Panc1 (cell line): ENCODE results near the gene CA5A. TPM values are rescaled to one million over a fixed set of nuclear protein-coding genes. Genes with fewer than 3 reads are reported as not detected.

Source experiments
- ATAC-seq: fragments of 200-7000 bp; cut with Tn5 transposase; 2 replicates; pipeline ENCODE4 v1.9.1; 2020; ENCODE audit warnings: mild to moderate bottlenecking, moderate library complexity
- BruUV-seq: library from RNA; stranded (reverse); fragments of 400-500 nt; replicated peaks from 2 replicates; lab custom pipeline; 2021; lab: Mats Ljungman, UMichigan
- CTCF ChIA-PET: fragments of 300-600 bp; sonication (Branson Sonifier 250); formaldehyde crosslinking; loops from one replicate; lab custom pipeline; 2022; ENCODE audit warnings: antibody characterized with exemption; lab: Charles Lee
- POLR2A ChIA-PET: fragments of 300-600 bp; sonication (Branson Sonifier 250); formaldehyde crosslinking; loops from one replicate; lab custom pipeline; 2022; ENCODE audit warnings: antibody characterized with exemption; lab: Charles Lee
- DNase-seq: peaks from one replicate; pipeline ENCODE4 v3.0.0-alpha.2; 2010; ENCODE audit warnings: low read depth, low spot score
- H3K27ac ChIP-seq: 2 replicates; pipeline ENCODE4 v1.5.1; 2011; ENCODE audit warnings: mild to moderate bottlenecking, low read length, inconsistent platforms
- H3K27me3 ChIP-seq: fragments of 200-500 bp; sonication (Bioruptor generic); 2 replicates; pipeline ENCODE4 v1.6.0; 2014; ENCODE audit warnings: low read length, inconsistent platforms; ENCODE audit not compliant: control insufficient read depth, insufficient read depth
- H3K36me3 ChIP-seq: fragments of 200-500 bp; sonication (Bioruptor generic); 2 replicates; pipeline ENCODE4 v1.5.1; 2014; ENCODE audit warnings: inconsistent platforms, mild to moderate bottlenecking, low read length, moderate library complexity; ENCODE audit not compliant: control insufficient read depth, insufficient read depth
- H3K4me1 ChIP-seq: 2 replicates; pipeline ENCODE4 v1.5.1; 2011; ENCODE audit warnings: inconsistent platforms, mild to moderate bottlenecking, low read length, moderate library complexity; ENCODE audit not compliant: control insufficient read depth, insufficient read depth
- H3K4me3 ChIP-seq, 2 experiments: 2 replicates each; pipeline ENCODE4 v1.5.1; 2011 to 2012; ENCODE audit warnings: low read depth in 2 of 2, low read length in 2 of 2, mild to moderate bottlenecking in 2 of 2, inconsistent platforms in 1 of 2, moderate library complexity in 1 of 2
- H3K9me3 ChIP-seq: fragments of 200-500 bp; sonication (Bioruptor generic); 2 replicates; pipeline ENCODE4 v1.5.1; 2014; ENCODE audit warnings: low read depth, mild to moderate bottlenecking, inconsistent platforms, low read length, moderate library complexity; ENCODE audit not compliant: control insufficient read depth, insufficient read depth
- CTCF ChIP-seq: fragments of 450-650 bp; IDR thresholded peaks from 2 replicates; pipeline ENCODE4 v1.5.1; 2017; ENCODE audit warnings: mild to moderate bottlenecking
- POLR2AphosphoS5 ChIP-seq: IDR thresholded peaks from 2 replicates; pipeline ENCODE4 v1.6.1; 2012; ENCODE audit warnings: mild to moderate bottlenecking, low read depth, low read length, moderate library complexity
- SIN3A ChIP-seq: IDR thresholded peaks from 2 replicates; pipeline ENCODE4 v1.6.1; 2012; ENCODE audit warnings: low read depth, mild to moderate bottlenecking, low read length, moderate library complexity, borderline replicate concordance; ENCODE audit not compliant: insufficient read depth
- TCF7L2 ChIP-seq: IDR thresholded peaks from 2 replicates; pipeline ENCODE4 v1.6.1; 2011; ENCODE audit warnings: mild to moderate bottlenecking, low read depth, low read length, inconsistent platforms
- in situ Hi-C: cut with HindIII; loops from 2 replicates; pipeline ENCODE4 v1.10.0; 2016; ENCODE audit warnings: low sequenced_read_pairs, low pct_unique_long_range_greater_than_20kb
- intact Hi-C: fragments of 100-400 bp; cut with micrococcal nuclease; formaldehyde crosslinking; loops from one replicate; pipeline ENCODE4 v1.10.0; 2022; ENCODE audit not compliant: unreplicated experiment
- total RNA-seq: library from RNA; stranded (reverse); gene quantifications from one replicate; pipeline ENCODE4 v1.2.1, GENCODE V29; 2021; ENCODE audit not compliant: unreplicated experiment
- TF ChIP-seq, protein P1 (sequence below), 2 experiments: IDR thresholded peaks; 2 replicates each; pipeline ENCODE4 v1.6.1; 2011 to 2012; ENCODE audit warnings: low read depth in 2 of 2, control low read depth in 1 of 2, low read length in 1 of 2, mild to moderate bottlenecking in 1 of 2, moderate library complexity in 1 of 2; ENCODE audit not compliant: insufficient read depth in 1 of 2

Gene CA5A
- total RNA-seq, 1 experiment from 2014 or later, result not detected

GRCh38 chr16:87841340-87842208 lies 94.8 kb downstream of the CA5A start:
- ChIA-PET POLR2A (no interaction called here), CTCF (no interaction called here)
- Histone ChIP-seq H3K36me3 (no peaks in the 10 kb centered on the region; the same call in 1 of the 2 replicates), H3K9me3 (no peaks in the 10 kb centered on the region), H3K4me1 (peaks cover 16% of the 10 kb centered on the region), H3K4me3 (no peak overlapping the region), H3K27ac (peak overlapping the region; percentile 34; the same call in 1 of the 2 replicates), H3K27me3 (no peaks in the 10 kb centered on the region)
- ATAC-seq (no peak), DNase-seq (no peak)
- in situ Hi-C loops, result no loop called here
- BruUV-seq, result no TSS peak
- intact Hi-C loops, result no loop called here
- TF ChIP-seq CTCF (no peak), POLR2AphosphoS5 (no peak)
- TF ChIP-seq, protein P1, sequence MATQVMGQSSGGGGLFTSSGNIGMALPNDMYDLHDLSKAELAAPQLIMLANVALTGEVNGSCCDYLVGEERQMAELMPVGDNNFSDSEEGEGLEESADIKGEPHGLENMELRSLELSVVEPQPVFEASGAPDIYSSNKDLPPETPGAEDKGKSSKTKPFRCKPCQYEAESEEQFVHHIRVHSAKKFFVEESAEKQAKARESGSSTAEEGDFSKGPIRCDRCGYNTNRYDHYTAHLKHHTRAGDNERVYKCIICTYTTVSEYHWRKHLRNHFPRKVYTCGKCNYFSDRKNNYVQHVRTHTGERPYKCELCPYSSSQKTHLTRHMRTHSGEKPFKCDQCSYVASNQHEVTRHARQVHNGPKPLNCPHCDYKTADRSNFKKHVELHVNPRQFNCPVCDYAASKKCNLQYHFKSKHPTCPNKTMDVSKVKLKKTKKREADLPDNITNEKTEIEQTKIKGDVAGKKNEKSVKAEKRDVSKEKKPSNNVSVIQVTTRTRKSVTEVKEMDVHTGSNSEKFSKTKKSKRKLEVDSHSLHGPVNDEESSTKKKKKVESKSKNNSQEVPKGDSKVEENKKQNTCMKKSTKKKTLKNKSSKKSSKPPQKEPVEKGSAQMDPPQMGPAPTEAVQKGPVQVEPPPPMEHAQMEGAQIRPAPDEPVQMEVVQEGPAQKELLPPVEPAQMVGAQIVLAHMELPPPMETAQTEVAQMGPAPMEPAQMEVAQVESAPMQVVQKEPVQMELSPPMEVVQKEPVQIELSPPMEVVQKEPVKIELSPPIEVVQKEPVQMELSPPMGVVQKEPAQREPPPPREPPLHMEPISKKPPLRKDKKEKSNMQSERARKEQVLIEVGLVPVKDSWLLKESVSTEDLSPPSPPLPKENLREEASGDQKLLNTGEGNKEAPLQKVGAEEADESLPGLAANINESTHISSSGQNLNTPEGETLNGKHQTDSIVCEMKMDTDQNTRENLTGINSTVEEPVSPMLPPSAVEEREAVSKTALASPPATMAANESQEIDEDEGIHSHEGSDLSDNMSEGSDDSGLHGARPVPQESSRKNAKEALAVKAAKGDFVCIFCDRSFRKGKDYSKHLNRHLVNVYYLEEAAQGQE (IDR thresholded peaks at IDR 0.05; ENCODE audit: insufficient read depth in 1 of 2, low read depth in 2 of 2, low read length in 1 of 2), result no peak

DNA sequence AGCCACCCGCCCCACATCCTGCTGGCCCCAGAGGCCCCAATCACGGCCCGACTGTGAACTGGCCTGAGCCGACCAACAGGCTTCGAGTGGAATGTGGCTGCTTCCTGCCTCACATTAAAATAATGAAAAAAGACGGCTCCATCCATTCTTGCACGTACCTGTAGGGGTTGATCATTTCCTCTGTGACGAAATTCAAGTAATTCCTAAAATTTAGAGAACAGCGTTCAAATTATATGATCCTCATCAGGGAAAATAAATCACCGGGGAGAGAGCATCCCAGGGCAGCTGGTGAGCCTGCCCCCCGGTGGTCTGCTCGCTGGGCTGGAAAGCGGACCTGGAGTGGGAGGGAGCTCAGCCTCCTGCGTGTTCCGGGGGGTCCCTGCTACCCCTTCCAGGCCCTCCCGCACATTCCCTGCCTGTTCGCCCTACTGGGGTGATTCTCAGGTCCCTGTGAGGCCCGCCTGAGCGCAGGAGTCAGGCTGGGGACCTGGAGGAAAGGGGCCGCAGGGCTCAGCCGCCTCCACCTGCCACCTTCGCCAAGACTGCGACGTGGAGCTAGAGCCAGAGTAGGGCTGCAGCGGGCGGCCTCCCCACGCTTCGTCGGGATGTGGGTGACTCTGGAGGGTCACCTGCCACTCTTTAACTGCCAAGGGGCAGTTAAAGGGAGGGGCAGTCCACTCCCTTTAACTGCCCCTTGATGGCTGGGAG lies 95.9 kb downstream of the CA5A start:
- BruUV-seq, result no TSS peak
- TF ChIP-seq, protein P1 (IDR thresholded peaks at IDR 0.05; ENCODE audit: insufficient read depth in 1 of 2, low read depth in 2 of 2, low read length in 1 of 2), result no peak
- TF ChIP-seq POLR2AphosphoS5 (no peak), CTCF (no peak), TCF7L2 (no peak), SIN3A (no peak)
- H3K27ac ChIP-seq, result no peak overlapping the region; the same call in 1 of the 2 replicates
- CTCF ChIA-PET, result no interaction called here
- H3K4me1 ChIP-seq, result peaks cover 16% of the 10 kb centered on the region
- ATAC-seq, result no peak
- POLR2A ChIA-PET, result interaction anchor here (1.0 kb wide), 1 partner anchor 24 kb away, joined by 3 read pairs; no protein-coding TSS in a partner anchor
- intact Hi-C loops (no loop called here), in situ Hi-C loops (no loop called here)
- H3K36me3 ChIP-seq, result no peaks in the 10 kb centered on the region; the same call in 1 of the 2 replicates
- H3K4me3 ChIP-seq, result no peak overlapping the region
- H3K27me3 ChIP-seq, result no peaks in the 10 kb centered on the region
- no peaks in the 10 kb centered on the region for H3K9me3 ChIP-seq
- no peak for DNase-seq
